Karpas-422 (cell line): ENCODE measurements around the gene CADM4. TPM values are rescaled to one million over a fixed set of nuclear protein-coding genes. Genes with fewer than 3 reads are reported as not detected.

ENCODE experiments used
- DNase-seq: peaks from one replicate; pipeline ENCODE4 v3.0.0-alpha.2; 2015
- H2AFZ ChIP-seq: fragments of 200-600 bp; sonication (generic); 2 replicates; pipeline ENCODE4 v1.6.1; 2014; ENCODE audit warnings: antibody characterized with exemption, low read length, mixed read lengths
- H3K27ac ChIP-seq: fragments of 200-600 bp; sonication (generic); 2 replicates; pipeline ENCODE4 v1.5.1; 2014; ENCODE audit warnings: mild to moderate bottlenecking, low read length, moderate library complexity
- H3K27me3 ChIP-seq: fragments of 200-600 bp; sonication (generic); 2 replicates; pipeline ENCODE4 v1.6.1; 2014; ENCODE audit warnings: low read length, mixed read lengths
- H3K36me3 ChIP-seq: fragments of 200-600 bp; sonication (generic); 2 replicates; pipeline ENCODE4 v1.6.1; 2014; ENCODE audit warnings: low read length, mixed read lengths; ENCODE audit not compliant: insufficient read depth
- H3K4me1 ChIP-seq: fragments of 200-600 bp; sonication (generic); 2 replicates; pipeline ENCODE4 v1.6.1; 2014; ENCODE audit warnings: mild to moderate bottlenecking, low read length, mixed read lengths
- H3K4me2 ChIP-seq: fragments of 200-600 bp; sonication (generic); 2 replicates; pipeline ENCODE4 v1.6.1; 2014; ENCODE audit warnings: low read length, low read depth, mild to moderate bottlenecking; ENCODE audit not compliant: poor library complexity, severe bottlenecking
- H3K4me3 ChIP-seq: fragments of 200-600 bp; sonication (generic); 2 replicates; pipeline ENCODE4 v1.5.1; 2014; ENCODE audit warnings: mild to moderate bottlenecking, antibody characterized with exemption, low read length, mixed read lengths
- H3K79me2 ChIP-seq: fragments of 200-600 bp; sonication (generic); 2 replicates; pipeline ENCODE4 v1.6.1; 2014; ENCODE audit warnings: mild to moderate bottlenecking, low read length, mixed read lengths
- H3K9ac ChIP-seq: fragments of 200-600 bp; sonication (generic); 2 replicates; pipeline ENCODE4 v1.6.0; 2014; ENCODE audit warnings: low read length
- H3K9me2 ChIP-seq: fragments of 200-600 bp; sonication (generic), shearing (Covaris generic); replicated peaks from 2 replicates; pipeline ENCODE4 v1.6.0; 2014; ENCODE audit warnings: mild to moderate bottlenecking, low read length, moderate library complexity; ENCODE audit not compliant: insufficient read depth
- H3K9me3 ChIP-seq: fragments of 300-700, 200-600 bp; sonication (generic); 2 replicates; pipeline ENCODE4 v1.6.1; 2014; ENCODE audit warnings: low read length, mixed read lengths
- H4K20me1 ChIP-seq: fragments of 200-600 bp; sonication (generic); 2 replicates; pipeline ENCODE4 v1.6.1; 2014; ENCODE audit warnings: mild to moderate bottlenecking, antibody characterized with exemption, low read length, low read depth; ENCODE audit not compliant: insufficient read depth
- total RNA-seq: library from RNA; depleted of rRNA; stranded (reverse); fragments of >200 nt; shearing (Covaris generic); gene quantifications from 2 replicates; pipeline ENCODE4 v1.2.3, GENCODE V29; 2014; ENCODE audit warnings: low replicate concordance

The CADM4 gene
- total RNA-seq, 1 experiment from 2014 or later, result not detected

DNA sequence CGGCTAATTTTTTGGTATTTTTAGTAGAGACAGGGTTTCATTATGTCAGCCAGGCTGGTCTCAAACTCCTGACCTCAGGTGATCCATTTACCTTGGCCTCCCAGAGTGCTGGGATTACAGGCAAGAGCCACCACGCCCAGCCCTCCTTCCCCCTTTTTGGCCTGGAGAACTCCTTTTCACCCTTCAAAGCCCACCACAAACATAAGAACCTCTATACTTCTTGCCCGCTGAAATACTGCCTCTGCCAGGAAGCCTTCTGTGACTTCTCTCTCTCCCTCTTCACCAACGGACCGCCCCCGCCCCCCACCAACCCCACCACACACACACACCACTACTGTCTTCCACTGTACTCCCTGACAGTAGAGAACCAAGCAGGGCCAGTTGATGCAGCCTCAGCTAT, 22.7 kb downstream of the CADM4 start:
- Histone ChIP-seq H3K27me3 (no peaks in the 10 kb centered on the region), H3K79me2 (peaks cover 82% of the 10 kb centered on the region), H3K27ac (no peak overlapping the region), H3K9ac (no peak overlapping the region), H3K4me2 (no peak overlapping the region), H3K36me3 (peaks cover 3% of the 10 kb centered on the region), H3K4me1 (peaks cover 21% of the 10 kb centered on the region), H3K9me2 (no peaks in the 10 kb centered on the region), H3K9me3 (no peaks in the 10 kb centered on the region), H3K4me3 (no peak overlapping the region), H2AFZ (no peak overlapping the region), H4K20me1 (0 out of 2 replicates have a peak, but pooled peaks cover 2% of the 10 kb centered on the region)
- no peak for DNase-seq

DNA sequence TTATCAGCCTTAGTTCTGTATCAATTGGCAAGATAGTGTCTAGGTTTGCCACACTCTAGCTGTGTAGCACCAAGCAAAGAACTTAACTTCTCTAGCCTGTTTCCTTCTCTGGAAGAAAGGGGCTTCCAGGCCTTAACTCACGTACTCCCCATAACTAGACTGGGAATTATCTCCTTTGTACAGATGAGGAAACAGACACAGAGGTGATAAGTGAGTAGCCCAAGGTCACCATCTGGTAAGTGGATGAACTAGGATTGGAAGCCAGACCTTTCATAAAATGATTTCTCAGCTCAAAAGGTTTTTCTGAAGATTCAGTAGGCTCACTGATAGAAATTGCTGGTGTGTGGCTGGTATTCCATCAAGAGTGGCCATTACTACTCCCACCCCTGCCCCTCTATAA, 23.3 kb downstream of the CADM4 start:
- DNase-seq, result no peak
- Histone ChIP-seq H3K4me3 (no peak overlapping the region), H3K4me2 (no peak overlapping the region), H3K9ac (no peak overlapping the region), H3K27ac (no peak overlapping the region), H3K9me2 (no peaks in the 10 kb centered on the region), H3K79me2 (peaks cover 89% of the 10 kb centered on the region), H3K9me3 (no peaks in the 10 kb centered on the region), H3K27me3 (no peaks in the 10 kb centered on the region), H4K20me1 (0 out of 2 replicates have a peak, but pooled peaks cover 7% of the 10 kb centered on the region), H2AFZ (no peak overlapping the region), H3K36me3 (peaks cover 3% of the 10 kb centered on the region), H3K4me1 (peaks cover 21% of the 10 kb centered on the region)

DNA sequence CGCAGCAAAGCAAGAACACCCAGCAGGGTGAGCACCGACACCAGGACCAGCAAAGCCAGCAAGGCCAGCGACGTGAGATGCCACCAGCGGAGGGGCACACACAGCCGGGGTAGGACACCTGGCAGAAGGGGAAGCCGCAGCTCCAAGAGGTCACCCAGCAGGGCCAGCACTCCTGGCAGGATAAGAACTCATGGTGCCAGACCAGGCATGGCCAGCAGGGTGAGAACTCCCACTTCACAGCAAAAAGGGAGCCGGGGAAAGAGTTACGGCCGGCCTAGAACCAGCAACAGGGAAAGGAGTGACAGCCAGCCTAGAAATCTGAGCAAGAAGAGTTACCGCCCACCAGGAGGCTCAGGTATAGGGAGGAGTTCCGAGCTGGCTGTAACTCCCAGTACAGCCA, 27.3 kb downstream of the CADM4 start:
- Histone ChIP-seq H3K4me2 (no peak overlapping the region), H3K79me2 (peaks cover 81% of the 10 kb centered on the region), H3K4me3 (no peak overlapping the region), H4K20me1 (0 out of 2 replicates have a peak, but pooled peaks cover 9% of the 10 kb centered on the region), H3K36me3 (peaks cover 3% of the 10 kb centered on the region), H3K4me1 (peaks cover 3% of the 10 kb centered on the region), H3K9me3 (no peaks in the 10 kb centered on the region), H3K9ac (no peak overlapping the region), H3K27me3 (no peaks in the 10 kb centered on the region), H3K27ac (no peak overlapping the region), H3K9me2 (no peaks in the 10 kb centered on the region), H2AFZ (no peak overlapping the region)
- no peak for DNase-seq

DNA sequence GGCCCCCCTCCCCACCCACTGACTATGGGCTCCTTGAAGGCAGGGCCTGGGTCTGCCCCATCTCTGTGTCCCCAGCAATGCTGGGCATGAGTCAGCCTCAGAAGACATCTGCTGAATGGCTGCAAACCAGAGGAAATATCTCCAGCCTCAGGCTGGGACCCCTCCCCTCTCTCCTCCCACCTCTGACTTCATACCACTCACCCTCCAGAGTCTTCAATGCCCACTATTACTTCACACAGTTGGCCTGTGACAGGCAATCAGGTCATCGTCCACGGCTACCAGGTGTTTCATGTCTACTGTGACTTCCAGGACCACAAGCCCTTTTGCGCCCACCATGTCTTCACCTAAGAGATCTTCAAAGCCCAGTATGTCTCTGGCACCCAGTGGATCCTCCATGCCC, 27.9 kb downstream of the CADM4 start, which contains the start of gene SRRM5:
Gene SRRM5 (plus strand): TSS at position 301 of the 400 bp plus-strand sequence. CDS start 34 bp downstream, at position 335.
- peaks cover 9% of the 10 kb centered on the region for H3K4me1 ChIP-seq
- no peak within 1 kb of the TSS for H3K27ac ChIP-seq
- no peak within 1 kb of the TSS for H3K4me3 ChIP-seq
- no peaks in the 10 kb centered on the region for H3K9me2 ChIP-seq
- no peak for DNase-seq
- H2AFZ ChIP-seq, result no peak within 1 kb of the TSS
- H3K9me3 ChIP-seq, result no peaks in the 10 kb centered on the region
- H3K36me3 ChIP-seq, result peaks cover 3% of the 10 kb centered on the region
- no peak within 1 kb of the TSS for H3K9ac ChIP-seq
- H3K27me3 ChIP-seq, result no peaks in the 10 kb centered on the region
- H4K20me1 ChIP-seq, result peaks cover 9% of the 10 kb centered on the region; the same call in 1 of the 2 replicates
- no peak within 1 kb of the TSS for H3K4me2 ChIP-seq
- H3K79me2 ChIP-seq, result peaks cover 75% of the 10 kb centered on the region

DNA sequence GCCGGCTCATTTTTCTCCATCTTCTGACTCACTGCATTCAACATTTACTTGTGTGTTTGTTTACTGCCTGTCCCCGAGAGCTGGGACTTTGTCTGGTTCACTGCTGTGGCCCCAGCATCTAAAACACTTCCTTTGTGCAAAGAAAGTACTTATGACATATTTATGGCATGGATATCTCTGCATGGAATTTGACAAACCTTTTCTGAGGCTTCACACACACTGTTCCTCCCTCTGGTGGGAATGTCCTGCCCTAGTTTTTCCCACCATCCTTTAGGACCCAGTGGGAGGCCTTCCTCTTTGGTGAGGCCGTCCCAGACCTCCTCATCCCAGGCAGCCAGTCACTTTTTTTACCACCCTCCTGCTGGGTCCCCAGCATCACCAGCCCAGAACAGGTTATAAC, 29.2 kb downstream of the CADM4 start:
- H3K27me3 ChIP-seq, result no peaks in the 10 kb centered on the region
- no peak overlapping the region for H3K4me2 ChIP-seq
- H3K9me2 ChIP-seq, result no peaks in the 10 kb centered on the region
- no peak overlapping the region for H3K9ac ChIP-seq
- H4K20me1 ChIP-seq, result peaks cover 9% of the 10 kb centered on the region; the same call in 1 of the 2 replicates
- H3K27ac ChIP-seq, result no peak overlapping the region
- no peak for DNase-seq
- H3K4me3 ChIP-seq, result no peak overlapping the region
- no peak overlapping the region for H2AFZ ChIP-seq
- peaks cover 15% of the 10 kb centered on the region for H3K4me1 ChIP-seq
- H3K9me3 ChIP-seq, result no peaks in the 10 kb centered on the region
- H3K79me2 ChIP-seq, result peaks cover 63% of the 10 kb centered on the region
- peaks cover 3% of the 10 kb centered on the region for H3K36me3 ChIP-seq

DNA sequence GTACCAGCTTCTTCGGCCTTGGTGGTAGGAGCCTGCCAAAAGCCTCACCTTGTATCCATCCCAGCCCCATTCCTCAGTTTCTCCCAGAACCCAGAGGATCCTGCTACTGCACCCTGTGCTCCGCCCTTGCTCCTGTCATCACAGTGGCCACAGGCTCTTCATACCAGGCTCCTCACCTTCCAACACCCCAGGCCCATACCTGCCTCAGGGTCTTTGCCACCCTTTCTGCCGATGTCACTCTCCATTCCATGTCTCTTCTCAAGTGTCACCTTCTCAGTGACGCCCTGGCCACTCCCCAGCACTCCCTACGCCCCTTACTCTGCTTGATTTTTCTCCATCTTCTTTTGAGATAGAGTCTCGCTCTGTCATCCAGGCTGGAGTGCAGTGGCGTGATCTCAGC, 29.8 kb downstream of the CADM4 start:
- DNase-seq, result no peak
- Histone ChIP-seq H3K36me3 (peaks cover 3% of the 10 kb centered on the region), H3K9me3 (no peaks in the 10 kb centered on the region), H3K27me3 (no peaks in the 10 kb centered on the region), H3K79me2 (peaks cover 61% of the 10 kb centered on the region), H3K4me2 (no peak overlapping the region), H3K27ac (no peak overlapping the region), H3K9me2 (no peaks in the 10 kb centered on the region), H4K20me1 (peaks cover 9% of the 10 kb centered on the region; the same call in 1 of the 2 replicates), H3K4me3 (no peak overlapping the region), H3K4me1 (peaks cover 15% of the 10 kb centered on the region), H2AFZ (no peak overlapping the region), H3K9ac (no peak overlapping the region)

DNA sequence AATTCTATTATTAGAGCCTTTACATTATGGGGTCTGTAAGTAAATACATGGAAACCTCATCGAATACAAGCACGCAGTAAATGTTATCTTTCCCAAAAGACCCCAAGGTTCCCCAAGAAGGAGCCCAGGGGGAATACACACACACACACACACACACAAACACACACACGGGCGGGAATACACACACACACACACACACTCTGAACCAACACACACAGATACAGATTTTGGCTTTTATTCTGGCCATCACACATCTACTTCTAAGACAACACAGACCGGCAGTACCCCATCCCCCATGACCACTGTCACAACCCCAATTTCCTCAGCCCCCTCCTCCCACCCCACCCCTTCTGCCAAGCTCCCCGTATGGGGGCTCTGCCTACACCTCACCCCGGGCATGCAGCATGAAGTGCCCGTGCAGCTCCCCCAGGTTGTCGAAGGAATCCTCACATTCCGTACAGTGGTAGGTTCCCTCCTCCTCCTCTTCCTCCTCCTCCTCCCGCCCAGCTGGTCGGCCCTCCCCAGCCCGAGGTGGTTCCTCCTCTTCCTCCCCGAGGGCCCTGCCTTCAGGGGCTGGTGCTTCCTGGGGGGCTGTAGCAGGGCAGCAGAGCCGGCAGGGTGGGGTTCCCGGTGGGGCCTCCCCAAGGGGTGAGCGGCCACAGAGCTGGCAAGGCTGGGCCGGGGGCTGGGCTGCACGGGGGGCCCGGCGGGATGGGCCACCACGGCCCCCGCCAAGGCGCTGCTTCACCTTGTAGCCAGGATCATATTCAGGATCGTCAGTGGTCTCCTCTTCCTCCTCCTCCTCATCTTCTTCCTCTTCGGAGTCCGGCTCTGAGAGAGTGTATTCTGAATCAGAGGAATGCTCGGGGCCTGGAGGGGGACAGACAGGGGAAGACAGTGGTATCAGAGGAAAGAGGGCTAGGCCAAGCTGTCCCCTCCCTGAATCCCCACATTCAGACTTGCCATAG, 32.1 kb downstream of the CADM4 start:
- H3K27me3 ChIP-seq, result no peaks in the 10 kb centered on the region
- H3K9me3 ChIP-seq, result no peaks in the 10 kb centered on the region
- H3K4me3 ChIP-seq, result no peak overlapping the region
- H3K36me3 ChIP-seq, result peaks cover 4% of the 10 kb centered on the region
- H3K9me2 ChIP-seq, result no peaks in the 10 kb centered on the region
- DNase-seq, result no peak
- peaks cover 42% of the 10 kb centered on the region for H3K79me2 ChIP-seq
- H4K20me1 ChIP-seq, result peaks cover 9% of the 10 kb centered on the region; the same call in 1 of the 2 replicates
- H3K27ac ChIP-seq, result no peak overlapping the region
- H3K9ac ChIP-seq, result no peak overlapping the region
- no peak overlapping the region for H2AFZ ChIP-seq
- H3K4me2 ChIP-seq, result no peak overlapping the region
- H3K4me1 ChIP-seq, result peaks cover 28% of the 10 kb centered on the region

DNA sequence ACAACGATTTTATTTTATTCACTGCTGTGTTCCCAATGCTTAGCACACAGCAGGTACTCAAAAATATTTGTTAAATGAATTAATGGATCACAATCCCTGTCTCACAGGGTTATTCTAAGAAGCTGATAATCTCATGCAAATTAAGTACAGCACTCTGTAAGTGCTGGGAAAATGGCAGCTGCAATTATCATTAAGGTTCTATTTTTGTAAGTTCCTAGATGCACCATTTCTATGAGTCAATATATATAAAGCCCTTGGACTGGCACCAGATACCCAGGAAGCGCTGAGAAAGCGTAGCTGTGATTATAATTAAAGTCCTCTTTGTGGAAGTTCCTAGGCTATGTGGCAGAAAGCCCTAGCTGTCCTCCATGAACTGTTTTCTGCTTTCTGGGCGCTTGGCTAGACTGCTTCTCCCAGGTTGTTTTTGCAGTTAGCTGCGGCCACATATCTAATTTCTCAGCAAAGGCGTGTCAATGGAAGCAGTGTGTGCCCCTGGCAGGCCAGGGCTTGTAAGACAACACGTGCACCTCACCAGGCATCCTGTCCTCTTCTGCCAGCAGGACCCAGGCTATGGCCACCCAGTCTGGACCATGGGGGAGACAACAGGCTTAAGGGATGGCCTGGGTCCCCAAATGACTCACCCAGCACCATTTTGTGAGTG, 33.0 kb downstream of the CADM4 start:
- Histone ChIP-seq H3K4me3 (no peak overlapping the region), H3K79me2 (peaks cover 37% of the 10 kb centered on the region), H3K9me3 (no peaks in the 10 kb centered on the region), H3K9ac (no peak overlapping the region), H2AFZ (no peak overlapping the region), H3K36me3 (peaks cover 4% of the 10 kb centered on the region; the same call in 1 of the 2 replicates), H3K4me1 (peaks cover 28% of the 10 kb centered on the region), H4K20me1 (peaks cover 4% of the 10 kb centered on the region; the same call in 1 of the 2 replicates), H3K9me2 (no peaks in the 10 kb centered on the region), H3K27ac (no peak overlapping the region), H3K4me2 (peak overlapping the region; percentile 7), H3K27me3 (no peaks in the 10 kb centered on the region)
- no peak for DNase-seq
